SK-N-SH (cell line): ENCODE results near the gene KLHL35. TPM values are rescaled to one million over a fixed set of nuclear protein-coding genes. Genes with fewer than 3 reads are reported as not detected.
A peak's percentile ranks its signal among the peaks of the same experiment; 100 is the strongest.
"Not testable (repeated sequence)": the region's sequence is repeated elsewhere in the genome, so short reads cannot be mapped to it uniquely, and the experiment has no call there.

Experiments used
- CTCF ChIA-PET: fragments of 300-600, 350-600 bp; formaldehyde crosslinking; extraction: SDS; loops from one replicate; lab custom pipeline; 2021; lab: Yijun Ruan, JAX
- POLR2A ChIA-PET: fragments of 350-600 bp; sonication (Branson Sonifier 250); formaldehyde crosslinking; extraction: SDS; loops from one replicate; lab custom pipeline; 2020; ENCODE audit warnings: antibody characterized with exemption, inconsistent platforms; lab: Yijun Ruan, JAX
- DNase-seq: peaks from one replicate; pipeline ENCODE4 v3.0.0; 2012
- H2AFZ ChIP-seq: fragments of 200-600 bp; sonication (generic); 2 replicates; pipeline ENCODE4 v1.8.1; 2016; ENCODE audit warnings: antibody characterized with exemption, mild to moderate bottlenecking, low read depth
- H3F3A ChIP-seq: fragments of 200-600 bp; sonication (generic); replicated peaks from 2 replicates; pipeline ENCODE3; 2016; ENCODE audit warnings: antibody characterized with exemption, mild to moderate bottlenecking; ENCODE audit not compliant: insufficient read depth
- H3K27ac ChIP-seq, 2 experiments: fragments of 200-500 bp in 1 of 2; fragments of 200-600 bp in 1 of 2; sonication (Bioruptor generic) in 1 of 2; sonication (generic), shearing (Covaris generic) in 1 of 2; 2 replicates each; pipeline versions ENCODE4 v1.5.1 to v1.6.1; 2014 to 2016; ENCODE audit warnings: low read depth in 2 of 2, inconsistent platforms in 1 of 2, low read length in 1 of 2, mild to moderate bottlenecking in 1 of 2, mixed read lengths in 1 of 2
- H3K27me3 ChIP-seq: fragments of 200-600 bp; sonication (generic), shearing (Covaris generic); 2 replicates; pipeline ENCODE4 v1.6.1; 2016; ENCODE audit warnings: mixed run types; ENCODE audit not compliant: insufficient read depth
- H3K36me3 ChIP-seq, 2 experiments: fragments of 200-500 bp in 1 of 2; fragments of 200-600 bp in 1 of 2; sonication (Bioruptor generic) in 1 of 2; sonication (generic) in 1 of 2; replicated peaks in 1 of 2; 2 replicates each; pipeline versions ENCODE3 to v1.5.1; 2014 to 2016; ENCODE audit warnings: low read length in 1 of 2, mild to moderate bottlenecking in 1 of 2; ENCODE audit not compliant: insufficient read depth in 2 of 2, control insufficient read depth in 1 of 2
- H3K4me1 ChIP-seq, 2 experiments: fragments of 200-500 bp in 1 of 2; fragments of 200-600 bp in 1 of 2; sonication (Bioruptor generic) in 1 of 2; sonication (generic), shearing (Covaris generic) in 1 of 2; 2 replicates each; pipeline versions ENCODE4 v1.5.1 to v1.6.1; 2014 to 2016; ENCODE audit warnings: low read depth in 1 of 2, low read length in 1 of 2, mixed run types in 1 of 2; ENCODE audit not compliant: insufficient read depth in 2 of 2, control insufficient read depth in 1 of 2
- H3K4me2 ChIP-seq: fragments of 200-600 bp; sonication (generic), shearing (Covaris generic); 2 replicates; pipeline ENCODE4 v1.6.1; 2017; ENCODE audit warnings: mixed run types
- H3K4me3 ChIP-seq, 2 experiments: fragments of 200-500 bp in 1 of 2; fragments of 200-600 bp in 1 of 2; sonication (Bioruptor generic) in 1 of 2; sonication (generic), shearing (Covaris generic) in 1 of 2; 2 replicates each; pipeline versions ENCODE4 v1.5.1 to v1.8.1; 2014 to 2016; ENCODE audit warnings: low read depth in 2 of 2, inconsistent platforms in 1 of 2, low read length in 1 of 2, mild to moderate bottlenecking in 1 of 2, mixed read lengths in 1 of 2, moderate library complexity in 1 of 2
- H3K79me2 ChIP-seq: fragments of 200-600 bp; sonication (generic); 2 replicates; pipeline ENCODE4 v1.8.1; 2017; ENCODE audit warnings: mild to moderate bottlenecking; ENCODE audit not compliant: insufficient read depth
- H3K9ac ChIP-seq: fragments of 200-600 bp; sonication (generic); 2 replicates; pipeline ENCODE4 v1.6.1; 2017; ENCODE audit warnings: mixed run types
- H3K9me2 ChIP-seq: fragments of 200-600 bp; sonication (generic); 2 replicates; pipeline ENCODE4 v1.6.1; 2017; ENCODE audit warnings: mixed run types
- H3K9me3 ChIP-seq: fragments of 200-600 bp; sonication (generic); 2 replicates; pipeline ENCODE4 v1.6.1; 2017; ENCODE audit warnings: mixed run types, mild to moderate bottlenecking, moderate library complexity
- H4K20me1 ChIP-seq: fragments of 200-600 bp; sonication (generic); 2 replicates; pipeline ENCODE4 v1.6.1; 2017; ENCODE audit warnings: mild to moderate bottlenecking, mixed run types; ENCODE audit not compliant: insufficient read depth
- CTCF ChIP-seq: fragments of 200-600 bp; sonication (generic); IDR thresholded peaks from 2 replicates; pipeline ENCODE4 v1.6.1; 2017; ENCODE audit warnings: antibody characterized with exemption, mild to moderate bottlenecking, moderate library complexity
- IRF3 ChIP-seq: fragments of 150-350 bp; IDR thresholded peaks from 2 replicates; pipeline ENCODE4 v1.6.1; 2016; ENCODE audit warnings: mild to moderate bottlenecking, low read depth, low read length
- MEF2A ChIP-seq: IDR thresholded peaks from 2 replicates; pipeline ENCODE4 v1.4.0; 2012; ENCODE audit warnings: low read depth, borderline replicate concordance
- NFIC ChIP-seq: IDR thresholded peaks from 2 replicates; pipeline ENCODE4 v1.4.0; 2012; ENCODE audit warnings: borderline replicate concordance
- NRF1 ChIP-seq: IDR thresholded peaks from 2 replicates; pipeline ENCODE4 v1.6.1; 2012; ENCODE audit warnings: low read depth, mild to moderate bottlenecking, low read length
- whole genome bisulfite sequencing: methylation state at CpG from one replicate; pipeline ENCODE4 v1.1.6; 2017; ENCODE audit warnings: low lambda C conversion rate; 5-methylcytosine and 5-hydroxymethylcytosine counted together
- polyA plus RNA-seq, 3 experiments: library from polyadenylated mRNA; depleted of rRNA; stranded (reverse); fragments of >200 nt; gene quantifications; 2 replicates each; pipeline ENCODE4 v1.2.3, GENCODE V29; 2012
- TF ChIP-seq, protein P1 (sequence below): IDR thresholded peaks from 2 replicates; pipeline ENCODE4; 2012
- TF ChIP-seq, protein P2 (sequence below): fragments of 150-350 bp; IDR thresholded peaks from 2 replicates; pipeline ENCODE4 v1.6.1; 2017; ENCODE audit warnings: antibody characterized with exemption, low read length, low read depth, borderline replicate concordance

Gene KLHL35
- polyA plus RNA-seq, 1 of the 3 experiments (the other 2 are of a cell fraction), result 1.7 TPM

GRCh38 chr11:75413864-75414263, 19.1 kb downstream of the KLHL35 start:
- H3K9me2 ChIP-seq, result no peaks in the 10 kb centered on the region

GRCh38 chr11:75413146-75413545, 19.9 kb downstream of the KLHL35 start:
- H3K4me3 ChIP-seq, H3K9me2 ChIP-seq, H3K79me2 ChIP-seq, H3K4me2 ChIP-seq, DNase-seq, H3K27ac ChIP-seq, H3K27me3 ChIP-seq, H3K9ac ChIP-seq, H3K9me3 ChIP-seq, H2AFZ ChIP-seq: not testable (repeated sequence)
- Histone ChIP-seq H3K36me3 (peaks cover 27% of the 10 kb centered on the region in 2 experiments), H4K20me1 (peaks cover 19% of the 10 kb centered on the region), H3K4me1 (peaks cover 4 to 13% of the 10 kb centered on the region in 2 experiments; a peak in 1 of 4 replicates), H3F3A (peaks cover 17% of the 10 kb centered on the region)
- WGBS, result 92% methylated on average over 10 of the region's 10 CpGs
- ChIA-PET POLR2A (interaction anchor here (0.6 to 0.9 kb wide), 2 partner anchors 15 to 77 kb away, joined by 3 to 4 read pairs; no protein-coding TSS in a partner anchor), CTCF (interaction anchor here (1.1 to 2.7 kb wide), 4 partner anchors 9 to 119 kb away, joined by 3 to 9 read pairs (median 6); no protein-coding TSS in a partner anchor)

More at GRCh38 chr11:75413864-75414263, 19.1 kb downstream of the KLHL35 start:
- H3K27me3 ChIP-seq, result no peaks in the 10 kb centered on the region
- H3K36me3 ChIP-seq, result peaks cover 19 to 25% of the 10 kb centered on the region in 2 experiments
- no peak overlapping the region for H3K4me3 ChIP-seq
- DNase-seq, result no peak
- H3F3A ChIP-seq, result peaks cover 23% of the 10 kb centered on the region
- H3K4me2 ChIP-seq, result no peak overlapping the region
- H3K9me3 ChIP-seq, result no peaks in the 10 kb centered on the region
- peak overlapping the region in 1 of 2 experiments; percentile 53; a peak in 1 of 4 replicates for H3K27ac ChIP-seq
- peaks cover 12% of the 10 kb centered on the region; the same call in 1 of the 2 replicates for H4K20me1 ChIP-seq
- H2AFZ ChIP-seq, result no peak overlapping the region
- H3K4me1 ChIP-seq, result peaks cover 11 to 13% of the 10 kb centered on the region in 2 experiments; a peak in 2 of 4 replicates
- H3K79me2 ChIP-seq, result peaks cover under 1% of the 10 kb centered on the region; the same call in 1 of the 2 replicates
- TF ChIP-seq, protein P1, sequence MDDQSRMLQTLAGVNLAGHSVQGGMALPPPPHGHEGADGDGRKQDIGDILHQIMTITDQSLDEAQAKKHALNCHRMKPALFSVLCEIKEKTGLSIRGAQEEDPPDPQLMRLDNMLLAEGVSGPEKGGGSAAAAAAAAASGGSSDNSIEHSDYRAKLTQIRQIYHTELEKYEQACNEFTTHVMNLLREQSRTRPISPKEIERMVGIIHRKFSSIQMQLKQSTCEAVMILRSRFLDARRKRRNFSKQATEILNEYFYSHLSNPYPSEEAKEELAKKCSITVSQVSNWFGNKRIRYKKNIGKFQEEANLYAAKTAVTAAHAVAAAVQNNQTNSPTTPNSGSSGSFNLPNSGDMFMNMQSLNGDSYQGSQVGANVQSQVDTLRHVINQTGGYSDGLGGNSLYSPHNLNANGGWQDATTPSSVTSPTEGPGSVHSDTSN, result no peak
- TF ChIP-seq MEF2A (no peak), NRF1 (no peak), CTCF (no peak), IRF3 (no peak), NFIC (no peak)
- TF ChIP-seq, protein P2, sequence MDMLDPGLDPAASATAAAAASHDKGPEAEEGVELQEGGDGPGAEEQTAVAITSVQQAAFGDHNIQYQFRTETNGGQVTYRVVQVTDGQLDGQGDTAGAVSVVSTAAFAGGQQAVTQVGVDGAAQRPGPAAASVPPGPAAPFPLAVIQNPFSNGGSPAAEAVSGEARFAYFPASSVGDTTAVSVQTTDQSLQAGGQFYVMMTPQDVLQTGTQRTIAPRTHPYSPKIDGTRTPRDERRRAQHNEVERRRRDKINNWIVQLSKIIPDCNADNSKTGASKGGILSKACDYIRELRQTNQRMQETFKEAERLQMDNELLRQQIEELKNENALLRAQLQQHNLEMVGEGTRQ, result no peak
- TF ChIP-seq, all 33 proteins: peak for 0
- 56% methylated on average over 2 of the region's 2 CpGs for WGBS
- CTCF ChIA-PET, result interaction anchor here (1.1 to 2.7 kb wide), 5 partner anchors 8 to 118 kb away, joined by 3 to 9 read pairs (median 7); no protein-coding TSS in a partner anchor
- POLR2A ChIA-PET, result no interaction called here
- no peak overlapping the region for H3K9ac ChIP-seq

DNA sequence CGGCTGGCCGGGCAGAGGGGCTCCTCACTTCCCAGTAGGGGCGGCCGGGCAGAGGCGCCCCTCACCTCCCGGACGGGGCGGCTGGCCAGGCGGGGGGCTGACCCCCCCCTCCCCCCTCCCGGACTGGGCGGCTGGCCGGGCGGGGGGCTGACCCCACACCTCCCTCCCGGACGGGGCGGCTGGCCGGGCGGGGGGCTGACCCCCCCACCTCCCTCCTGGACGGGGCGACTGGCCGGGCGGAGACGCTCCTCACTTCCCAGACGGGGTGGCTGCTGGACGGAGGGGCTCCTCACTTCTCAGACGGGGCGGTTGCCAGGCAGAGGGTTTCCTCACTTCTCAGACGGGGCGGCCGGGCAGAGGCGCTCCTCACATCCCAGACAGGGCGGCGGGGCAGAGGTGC, 23.0 kb downstream of the KLHL35 start:
- POLR2A ChIA-PET, H3K9ac ChIP-seq, H3K9me3 ChIP-seq, H3K27ac ChIP-seq, H3K27me3 ChIP-seq, CTCF ChIA-PET, H3K4me2 ChIP-seq, DNase-seq, H2AFZ ChIP-seq, H3K4me3 ChIP-seq, H3K9me2 ChIP-seq: not testable (repeated sequence)
- peaks cover 0 to 18% of the 10 kb centered on the region in 2 experiments; a peak in 2 of 4 replicates for H3K4me1 ChIP-seq
- peaks cover 53 to 57% of the 10 kb centered on the region in 2 experiments for H3K36me3 ChIP-seq
- peaks cover 37% of the 10 kb centered on the region for H3F3A ChIP-seq
- peaks cover 39% of the 10 kb centered on the region for H3K79me2 ChIP-seq
- H4K20me1 ChIP-seq, result peaks cover 50% of the 10 kb centered on the region
- 67% methylated on average over 1 of the region's 33 CpGs for WGBS
